ENCODE data around the gene ACTN3. TPM values are rescaled to one million over a fixed set of nuclear protein-coding genes. Genes with fewer than 3 reads are reported as not detected.

Gene ACTN3
- total RNA-seq, 1 experiment from 2014 or later, result 18.5 TPM

- no peak for TF ChIP-seq HMGXB4 (CRISPR knock-in tag; IDR thresholded peaks at IDR 0.05)
- TF ChIP-seq USF1 (CRISPR knock-in tag; IDR thresholded peaks at IDR 0.05), result no peak
These were observed 22.2 kb upstream of the ACTN3 start (continued) for GRCh38 chr11:66524304-66525040.

GRCh38 chr11:66529069-66529468 lies 17.6 kb upstream of the ACTN3 start:
- ATAC-seq (peak; percentile 80), DNase-seq (ENCODE audit: low spot score) (peak; percentile 25)
- peak overlapping the region; percentile 86; the same call in 1 of the 2 replicates for H3K27ac Mint-ChIP-seq
- H3K9me3 Mint-ChIP-seq, result no peaks in the 10 kb centered on the region
- H3K4me3 Mint-ChIP-seq, result no peak overlapping the region
- ChIA-PET POLR2A (no interaction called here), CTCF (interaction anchor here (1.4 kb wide), 1 partner anchor 149 kb away, joined by 6 read pairs; no protein-coding TSS in a partner anchor)
- H3K36me3 Mint-ChIP-seq, result peaks cover 5% of the 10 kb centered on the region; the same call in 1 of the 2 replicates
- peaks cover 3% of the 10 kb centered on the region for H3K4me1 Mint-ChIP-seq
- TF ChIP-seq ZNF671 (CRISPR knock-in tag; IDR thresholded peaks at IDR 0.05) (no peak), ZNF416 (CRISPR knock-in tag; IDR thresholded peaks at IDR 0.05) (no peak), USF1 (CRISPR knock-in tag; IDR thresholded peaks at IDR 0.05) (peak; percentile 61), ZNF263 (CRISPR knock-in tag; IDR thresholded peaks at IDR 0.05; ENCODE audit: low read depth) (no peak), MYBL2 (CRISPR knock-in tag; IDR thresholded peaks at IDR 0.05) (no peak), USF2 (CRISPR knock-in tag; IDR thresholded peaks at IDR 0.05) (peak; percentile 77), NFE2L1 (CRISPR knock-in tag; IDR thresholded peaks at IDR 0.05) (no peak)
- H3K27me3 Mint-ChIP-seq (ENCODE audit: low read depth), result no peaks in the 10 kb centered on the region

- Mint-ChIP-seq H3K27ac (no peak overlapping the region), H3K4me1 (peaks cover 3% of the 10 kb centered on the region), H3K9me3 (no peaks in the 10 kb centered on the region), H3K4me3 (no peak overlapping the region), H3K27me3 (ENCODE audit: low read depth) (no peaks in the 10 kb centered on the region), H3K36me3 (peaks cover 5% of the 10 kb centered on the region; the same call in 1 of the 2 replicates)
- POLR2A ChIA-PET, result no interaction called here
- no peak for ATAC-seq
- CTCF ChIA-PET, result interaction anchor here (1.4 kb wide), 1 partner anchor 149 kb away, joined by 6 read pairs; no protein-coding TSS in a partner anchor
- DNase-seq (ENCODE audit: low spot score), result no peak
- TF ChIP-seq FOXJ3 (CRISPR knock-in tag; IDR thresholded peaks at IDR 0.05; ENCODE audit: borderline replicate concordance), result no peak
- no peak for TF ChIP-seq GABPB1 (CRISPR knock-in tag; IDR thresholded peaks at IDR 0.05)
- TF ChIP-seq NR1H2 (CRISPR knock-in tag; IDR thresholded peaks at IDR 0.05), result no peak
- TF ChIP-seq PREB (CRISPR knock-in tag; IDR thresholded peaks at IDR 0.05; ENCODE audit: borderline replicate concordance), result no peak
- no peak for TF ChIP-seq RORB (CRISPR knock-in tag; IDR thresholded peaks at IDR 0.05)
- TF ChIP-seq AFF4 (CRISPR knock-in tag; IDR thresholded peaks at IDR 0.05; ENCODE audit: borderline replicate concordance), result no peak
- no peak for TF ChIP-seq USF2 (CRISPR knock-in tag; IDR thresholded peaks at IDR 0.05)
- TF ChIP-seq SMAD4 (CRISPR knock-in tag; IDR thresholded peaks at IDR 0.05), result no peak
- no peak for TF ChIP-seq ZNF416 (CRISPR knock-in tag; IDR thresholded peaks at IDR 0.05)
- TF ChIP-seq ELF4 (CRISPR knock-in tag; IDR thresholded peaks at IDR 0.05; ENCODE audit: low read depth), result no peak
- no peak for TF ChIP-seq FOXP1 (CRISPR knock-in tag; IDR thresholded peaks at IDR 0.05; ENCODE audit: borderline replicate concordance)
- no peak for TF ChIP-seq ATF2 (CRISPR knock-in tag; IDR thresholded peaks at IDR 0.05; ENCODE audit: borderline replicate concordance, low read depth)
- no peak for TF ChIP-seq FOXK1 (CRISPR knock-in tag; IDR thresholded peaks at IDR 0.05)
- TF ChIP-seq ZNF423 (CRISPR knock-in tag; IDR thresholded peaks at IDR 0.05), result no peak
- TF ChIP-seq ZNF138 (CRISPR knock-in tag; conservative IDR thresholded peaks at IDR 0.05), result no peak
These were observed 17.0 kb upstream of the ACTN3 start for GRCh38 chr11:66529655-66530054.
